Duodenal mucosa (tissue), 2 donors: ENCODE results near the gene ZFTA.

Source experiments
- H3K27ac ChIP-seq: one replicate; pipeline ENCODE4 v1.7.0; 2013; ENCODE audit warnings: low read depth, low read length
- H3K27me3 ChIP-seq, 2 donors: one replicate each; pipeline ENCODE4 v1.7.0; 2013; ENCODE audit warnings: low read length in 2 of 2, control low read depth in 1 of 2; ENCODE audit not compliant: insufficient read depth in 2 of 2, control insufficient read depth in 1 of 2
- H3K36me3 ChIP-seq, 2 donors: one replicate each; pipeline ENCODE4 v1.7.0; 2013; ENCODE audit warnings: low read length in 2 of 2, control low read depth in 1 of 2; ENCODE audit not compliant: insufficient read depth in 2 of 2, control insufficient read depth in 1 of 2
- H3K4me1 ChIP-seq, 2 donors: one replicate each; pipeline ENCODE4 v1.7.0; 2013; ENCODE audit warnings: low read length in 2 of 2, control low read depth in 1 of 2; ENCODE audit not compliant: insufficient read depth in 2 of 2, control insufficient read depth in 1 of 2
- H3K4me3 ChIP-seq, 2 donors: one replicate each; pipeline ENCODE4 v1.7.0; 2013; ENCODE audit warnings: low read length in 2 of 2, low read depth in 1 of 2
- H3K9ac ChIP-seq, 2 donors: one replicate each; pipeline ENCODE4 v1.7.0; 2013; ENCODE audit warnings: low read length in 2 of 2, low read depth in 1 of 2
- H3K9me3 ChIP-seq, 2 donors: one replicate each; pipeline ENCODE4 v1.7.0; 2013; ENCODE audit warnings: low read length in 2 of 2, control low read depth in 1 of 2; ENCODE audit not compliant: control insufficient read depth in 1 of 2

The ZFTA gene

GRCh38 chr11:63756919-63757761, 11.4 kb downstream of the ZFTA start:
- Histone ChIP-seq H3K9ac (no peak overlapping the region), H3K36me3 (peaks cover 3 to 31% of the 10 kb centered on the region in 2 donors), H3K27ac (no peak overlapping the region), H3K4me1 (no peaks in the 10 kb centered on the region), H3K4me3 (no peak overlapping the region), H3K27me3 (no peaks in the 10 kb centered on the region), H3K9me3 (no peaks in the 10 kb centered on the region)

GRCh38 chr11:63749624-63750023, 19.0 kb downstream of the ZFTA start:
- peaks cover 0 to 4% of the 10 kb centered on the region in 2 donors for H3K4me1 ChIP-seq
- H3K36me3 ChIP-seq = peaks cover 5 to 26% of the 10 kb centered on the region in 2 donors
- no peak overlapping the region for H3K27ac ChIP-seq
- no peaks in the 10 kb centered on the region for H3K27me3 ChIP-seq
- H3K9me3 ChIP-seq = no peaks in the 10 kb centered on the region
- H3K4me3 ChIP-seq = no peak overlapping the region
- no peak overlapping the region for H3K9ac ChIP-seq

DNA sequence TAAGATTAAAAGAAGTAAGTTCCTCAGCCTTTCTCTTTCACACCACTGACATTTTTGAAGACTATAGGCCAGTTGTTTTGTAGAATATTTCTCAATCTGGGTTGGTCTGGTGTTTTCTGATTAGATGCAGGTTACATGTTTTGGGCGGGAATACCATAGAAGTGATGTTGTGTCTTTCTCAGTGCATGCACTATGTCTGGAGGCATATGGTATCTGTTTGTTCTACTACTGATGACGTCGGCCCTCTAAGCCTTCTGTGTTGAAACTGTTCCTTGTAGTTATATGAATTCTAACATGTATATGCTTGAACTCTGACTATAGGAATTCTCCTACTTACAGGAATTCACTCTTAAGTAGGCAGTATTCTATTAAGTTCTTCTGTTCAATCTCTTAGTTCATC, 21.6 kb downstream of the ZFTA start:
- H3K9me3 ChIP-seq = no peaks in the 10 kb centered on the region
- peaks cover 2 to 13% of the 10 kb centered on the region in 2 donors for H3K36me3 ChIP-seq
- no peak overlapping the region for H3K4me3 ChIP-seq
- no peak overlapping the region for H3K27ac ChIP-seq
- H3K9ac ChIP-seq = no peak overlapping the region
- no peaks in the 10 kb centered on the region for H3K27me3 ChIP-seq
- H3K4me1 ChIP-seq = peaks cover 0 to 4% of the 10 kb centered on the region in 2 donors

DNA sequence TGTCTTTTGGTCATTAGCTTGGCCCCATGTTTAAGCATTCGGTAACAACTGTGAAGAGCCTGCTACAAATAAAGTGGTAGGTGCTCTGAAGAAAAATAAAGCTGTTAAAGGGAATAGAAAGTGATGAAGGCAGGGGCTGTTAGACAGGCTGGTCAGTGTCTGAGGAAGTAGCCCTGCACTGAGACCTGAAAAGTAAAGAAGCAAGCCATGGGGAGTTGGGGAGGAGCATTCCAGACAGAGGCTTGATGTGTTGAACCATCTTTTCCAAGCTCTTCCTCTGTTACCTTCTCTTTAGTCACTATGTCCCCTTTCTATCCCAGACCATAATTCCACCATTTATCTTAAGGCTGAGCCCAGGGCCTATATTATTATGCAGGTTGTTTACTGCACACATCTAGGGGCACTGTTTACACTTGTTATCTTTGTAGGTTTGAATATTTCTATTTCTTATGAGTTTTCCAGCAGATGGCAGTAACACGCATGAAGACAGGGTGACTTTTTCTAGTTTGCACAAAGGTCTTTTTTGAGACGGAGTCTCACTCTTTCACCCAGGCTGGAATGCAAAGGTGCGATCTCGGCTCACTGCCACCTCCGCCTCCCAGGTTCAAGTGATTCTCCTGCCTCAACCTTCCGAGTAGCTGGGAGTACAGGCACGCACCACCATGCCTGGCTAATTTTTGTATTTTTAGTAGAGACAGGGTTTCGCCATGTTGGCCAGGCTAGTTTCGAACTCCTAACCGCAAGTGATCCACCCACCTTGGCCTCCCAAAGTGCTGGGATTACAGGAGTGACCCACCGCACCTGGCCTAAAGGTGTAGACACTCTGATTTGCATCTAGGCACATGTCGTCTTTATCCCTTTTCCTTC, 23.0 kb downstream of the ZFTA start:
- H3K4me3 ChIP-seq = no peak overlapping the region
- no peak overlapping the region for H3K27ac ChIP-seq
- peaks cover 0 to 4% of the 10 kb centered on the region in 2 donors for H3K4me1 ChIP-seq
- no peak overlapping the region for H3K9ac ChIP-seq
- H3K9me3 ChIP-seq = no peaks in the 10 kb centered on the region
- H3K36me3 ChIP-seq = peaks cover 2 to 3% of the 10 kb centered on the region in 2 donors
- no peaks in the 10 kb centered on the region for H3K27me3 ChIP-seq

GRCh38 chr11:63738720-63739360, 29.7 kb downstream of the ZFTA start:
- no peaks in the 10 kb centered on the region for H3K36me3 ChIP-seq
- H3K4me3 ChIP-seq = no peak overlapping the region
- H3K27ac ChIP-seq = no peak overlapping the region
- H3K9me3 ChIP-seq = no peaks in the 10 kb centered on the region
- no peaks in the 10 kb centered on the region for H3K4me1 ChIP-seq
- H3K27me3 ChIP-seq = no peaks in the 10 kb centered on the region
- no peak overlapping the region for H3K9ac ChIP-seq

GRCh38 chr11:63737718-63738117, 30.9 kb downstream of the ZFTA start:
- Histone ChIP-seq H3K4me1 (no peaks in the 10 kb centered on the region), H3K9me3 (no peaks in the 10 kb centered on the region), H3K4me3 (no peak overlapping the region), H3K27ac (no peak overlapping the region), H3K36me3 (no peaks in the 10 kb centered on the region), H3K9ac (no peak overlapping the region), H3K27me3 (no peaks in the 10 kb centered on the region)

DNA sequence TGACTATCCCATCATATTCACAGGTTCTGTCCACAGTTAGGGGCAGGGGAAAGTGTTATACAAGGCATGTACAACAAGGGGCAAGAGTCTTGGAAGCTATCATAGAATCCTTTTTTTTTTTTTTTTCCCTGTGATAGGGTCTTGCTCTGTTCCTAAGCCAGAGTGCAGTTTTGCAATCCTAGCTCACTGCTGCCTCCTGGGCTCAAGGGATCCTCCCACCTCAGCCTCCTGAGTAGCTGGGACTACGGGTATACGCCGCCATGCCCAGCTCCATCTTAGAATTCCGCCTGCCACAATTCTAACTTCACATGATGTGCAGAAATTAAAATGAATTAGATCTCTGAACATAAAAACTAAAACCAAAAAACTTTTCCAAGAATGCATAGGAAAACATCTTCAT, 31.7 kb downstream of the ZFTA start:
- Histone ChIP-seq H3K27ac (no peak overlapping the region), H3K9me3 (no peaks in the 10 kb centered on the region), H3K4me1 (no peaks in the 10 kb centered on the region), H3K9ac (no peak overlapping the region), H3K36me3 (no peaks in the 10 kb centered on the region), H3K4me3 (no peak overlapping the region), H3K27me3 (no peaks in the 10 kb centered on the region)

- no peaks in the 10 kb centered on the region for H3K27me3 ChIP-seq
- H3K36me3 ChIP-seq = no peaks in the 10 kb centered on the region
- H3K9me3 ChIP-seq = no peaks in the 10 kb centered on the region
- no peak overlapping the region for H3K4me3 ChIP-seq
- H3K27ac ChIP-seq = no peak overlapping the region
- H3K4me1 ChIP-seq = no peaks in the 10 kb centered on the region
- no peak overlapping the region for H3K9ac ChIP-seq
Observed at GRCh38 chr11:63729326-63729725, 39.2 kb downstream of the ZFTA start.

DNA sequence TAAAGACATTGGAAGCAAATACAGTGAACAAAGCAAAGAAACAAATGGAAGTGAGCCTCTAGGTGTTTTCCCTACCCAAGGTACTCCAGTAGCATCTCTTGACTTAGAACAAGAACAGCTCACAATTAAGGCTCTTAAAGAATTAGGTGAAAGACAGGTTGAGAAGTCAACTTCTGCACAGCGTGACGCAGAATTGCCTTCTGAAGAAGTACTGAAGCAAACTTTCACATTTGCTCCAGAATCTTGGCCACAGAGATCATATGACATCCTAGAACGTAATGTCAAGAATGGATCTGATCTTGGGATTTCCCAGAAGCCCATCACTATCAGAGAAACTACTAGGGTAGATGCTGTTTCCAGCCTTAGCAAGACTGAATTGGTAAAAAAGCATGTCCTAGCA, 48.0 kb downstream of the ZFTA start:
- H3K4me1 ChIP-seq = no peaks in the 10 kb centered on the region
- H3K4me3 ChIP-seq = no peak overlapping the region
- no peaks in the 10 kb centered on the region for H3K27me3 ChIP-seq
- no peaks in the 10 kb centered on the region for H3K9me3 ChIP-seq
- peaks cover 0 to 5% of the 10 kb centered on the region in 2 donors for H3K36me3 ChIP-seq
- no peak overlapping the region for H3K9ac ChIP-seq
- no peak overlapping the region for H3K27ac ChIP-seq

DNA sequence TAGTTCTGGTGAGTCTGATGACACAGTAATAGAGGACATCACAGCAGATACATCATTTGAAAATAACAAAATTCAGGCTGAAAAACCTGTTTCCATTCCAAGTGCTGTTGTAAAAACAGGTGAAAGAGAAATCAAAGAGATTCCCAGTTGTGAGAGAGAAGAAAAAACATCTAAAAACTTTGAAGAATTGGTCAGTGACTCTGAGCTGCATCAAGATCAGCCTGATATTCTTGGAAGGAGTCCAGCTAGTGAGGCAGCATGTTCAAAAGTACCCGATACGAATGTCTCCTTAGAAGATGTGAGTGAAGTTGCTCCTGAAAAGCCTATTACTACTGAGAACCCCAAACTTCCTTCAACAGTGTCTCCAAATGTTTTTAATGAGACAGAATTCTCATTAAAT, 48.6 kb downstream of the ZFTA start:
- Histone ChIP-seq H3K36me3 (peaks cover 0 to 5% of the 10 kb centered on the region in 2 donors), H3K4me1 (no peaks in the 10 kb centered on the region), H3K27ac (no peak overlapping the region), H3K9me3 (no peaks in the 10 kb centered on the region), H3K4me3 (no peak overlapping the region), H3K9ac (no peak overlapping the region), H3K27me3 (no peaks in the 10 kb centered on the region)
